Cortex of kidney (tissue), 1 donor: Measurements from ENCODE around the gene PROSER2.

Experiments used
- DNase-seq: peaks from one replicate; lab custom pipeline; 2025; lab: John Stamatoyannopoulos, UW

Gene PROSER2

DNA sequence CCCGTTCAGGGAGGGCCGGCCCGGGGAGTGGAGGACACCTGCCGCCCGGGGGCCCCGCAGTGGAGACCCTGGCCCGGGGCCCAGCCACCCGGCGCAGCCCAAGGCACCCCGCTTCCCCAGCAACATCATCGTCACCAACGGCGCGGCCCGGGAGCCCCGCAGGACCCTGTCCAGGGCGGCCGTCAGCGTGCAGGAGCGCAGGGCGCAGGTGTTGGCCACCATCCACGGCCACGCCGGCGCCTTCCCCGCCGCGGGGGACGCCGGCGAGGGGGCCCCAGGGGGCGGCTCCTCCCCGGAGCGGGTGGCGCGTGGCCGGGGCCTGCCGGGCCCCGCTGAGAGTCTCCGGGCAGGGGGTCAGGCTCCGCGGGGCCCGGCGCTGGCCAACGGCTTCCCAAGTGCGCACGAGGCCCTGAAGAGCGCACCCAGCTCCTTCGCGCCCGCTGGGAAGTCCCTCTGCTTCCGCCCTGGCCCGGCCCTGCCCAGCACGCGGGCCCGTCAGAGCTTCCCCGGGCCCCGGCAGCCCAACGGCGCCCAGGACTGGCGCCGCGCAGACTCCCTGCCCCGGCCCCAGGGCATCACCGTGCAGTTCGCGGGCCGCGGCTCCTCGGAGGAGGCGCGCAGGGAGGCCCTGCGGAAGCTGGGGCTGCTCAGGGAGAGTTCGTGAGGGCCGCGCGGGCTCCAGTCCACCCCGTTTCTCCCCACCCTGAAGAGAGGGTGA lies 46.7 kb downstream of the PROSER2 start:
- DNase-seq, result no peak

DNA sequence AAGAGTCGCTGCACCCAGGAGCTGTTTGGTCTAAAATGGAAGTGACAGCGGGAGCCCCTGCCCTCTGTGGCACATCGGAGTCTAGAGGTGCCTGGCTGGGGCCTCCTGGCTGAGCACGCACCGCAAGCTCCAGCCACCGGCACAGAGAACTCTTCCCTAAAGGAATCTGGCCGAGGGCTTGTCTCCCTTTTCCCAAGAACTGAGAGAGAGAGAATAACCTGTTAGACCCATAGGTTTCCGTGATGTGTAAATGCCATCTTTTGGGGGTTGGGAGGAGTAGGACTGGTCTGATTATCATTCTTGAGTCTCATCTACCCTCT lies 47.3 kb downstream of the PROSER2 start:
- no peak for DNase-seq

DNA sequence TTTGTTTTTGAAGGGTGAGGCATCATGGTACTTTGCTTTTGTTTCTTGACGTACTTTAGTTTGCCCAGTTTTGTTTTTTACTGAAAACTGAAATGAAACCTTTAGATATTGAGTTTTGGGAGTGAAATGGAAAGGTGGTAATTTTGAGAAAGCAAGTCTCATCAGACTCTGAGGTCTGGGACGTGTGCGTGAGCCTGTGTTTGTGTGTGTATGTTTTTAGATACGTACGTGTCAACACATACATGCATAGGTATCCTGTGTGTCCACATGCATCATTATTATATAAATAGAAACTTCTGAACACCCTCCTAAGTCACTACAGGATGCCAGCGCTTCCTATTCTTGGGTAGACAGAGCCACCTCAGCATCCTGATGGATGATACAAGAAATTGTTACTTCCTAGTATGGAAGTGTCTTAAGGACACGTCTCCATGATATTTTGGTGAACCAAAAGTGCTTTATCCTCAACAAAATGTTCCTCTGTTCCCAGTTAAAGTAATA lies 47.8 kb downstream of the PROSER2 start:
- no peak for DNase-seq

DNA sequence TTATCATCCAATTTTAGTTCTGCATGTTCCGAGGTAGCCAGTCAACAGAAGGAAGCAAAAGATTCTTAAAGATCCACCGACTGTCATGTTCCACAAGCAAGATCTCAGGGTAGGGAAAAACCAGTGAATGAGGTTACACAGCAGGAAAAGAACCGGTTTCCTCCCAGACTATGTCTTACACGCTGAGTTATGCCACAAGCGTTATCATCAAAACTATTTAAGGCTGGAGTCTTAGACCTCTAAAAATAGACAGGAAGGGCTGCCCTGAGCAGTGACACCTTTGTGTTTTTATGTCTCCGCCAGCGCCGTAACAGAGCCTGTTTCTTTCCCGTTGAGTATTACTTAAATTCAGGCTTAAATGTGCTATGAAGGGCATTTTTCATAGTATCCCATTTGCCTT lies 48.3 kb downstream of the PROSER2 start:
- no peak for DNase-seq

DNA sequence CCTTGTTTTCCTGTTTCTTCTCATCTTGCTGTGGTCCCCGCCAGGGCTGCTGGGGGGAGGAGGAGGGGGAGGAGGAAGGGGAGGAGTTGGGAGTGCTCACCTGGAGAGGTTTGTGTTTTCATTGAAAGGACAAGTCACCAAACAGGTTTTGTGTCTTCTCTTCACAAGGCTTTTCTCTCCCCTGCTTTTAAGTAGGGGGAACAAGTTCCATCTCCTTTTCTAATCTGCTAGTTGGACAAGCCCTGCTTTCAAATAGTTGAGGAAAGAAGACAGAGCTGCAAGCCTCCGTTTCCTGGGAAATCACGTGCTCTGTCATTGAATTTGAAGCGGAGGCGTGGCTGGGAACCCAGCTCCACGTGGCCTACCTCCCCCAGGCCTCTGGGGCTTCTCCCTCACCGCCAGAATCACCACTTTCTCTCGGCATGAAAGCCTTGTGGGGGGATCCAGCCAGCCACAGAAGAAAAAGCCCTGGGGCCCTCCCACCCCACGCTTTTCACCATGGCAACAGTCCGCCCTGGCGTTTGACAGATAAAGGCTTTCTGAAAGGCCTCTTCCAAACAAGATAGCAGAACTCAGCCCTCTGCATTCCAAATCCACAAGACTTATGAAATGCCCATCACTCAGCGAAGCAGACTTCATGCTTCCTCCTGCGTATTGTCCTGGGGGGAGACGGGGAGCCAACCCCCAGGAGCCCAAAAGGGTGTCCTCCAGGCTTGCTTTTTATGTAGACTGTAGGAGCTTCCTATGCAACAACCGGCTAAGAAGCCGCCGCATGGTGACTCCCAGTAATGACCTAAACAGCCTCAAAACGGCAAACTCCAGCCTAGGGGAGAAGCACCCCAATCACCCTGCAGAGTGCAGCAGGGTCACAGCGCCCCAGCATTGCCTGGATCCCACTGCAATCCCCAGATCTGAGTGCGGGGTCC lies 51.7 kb downstream of the PROSER2 start:
- DNase-seq, result no peak

DNA sequence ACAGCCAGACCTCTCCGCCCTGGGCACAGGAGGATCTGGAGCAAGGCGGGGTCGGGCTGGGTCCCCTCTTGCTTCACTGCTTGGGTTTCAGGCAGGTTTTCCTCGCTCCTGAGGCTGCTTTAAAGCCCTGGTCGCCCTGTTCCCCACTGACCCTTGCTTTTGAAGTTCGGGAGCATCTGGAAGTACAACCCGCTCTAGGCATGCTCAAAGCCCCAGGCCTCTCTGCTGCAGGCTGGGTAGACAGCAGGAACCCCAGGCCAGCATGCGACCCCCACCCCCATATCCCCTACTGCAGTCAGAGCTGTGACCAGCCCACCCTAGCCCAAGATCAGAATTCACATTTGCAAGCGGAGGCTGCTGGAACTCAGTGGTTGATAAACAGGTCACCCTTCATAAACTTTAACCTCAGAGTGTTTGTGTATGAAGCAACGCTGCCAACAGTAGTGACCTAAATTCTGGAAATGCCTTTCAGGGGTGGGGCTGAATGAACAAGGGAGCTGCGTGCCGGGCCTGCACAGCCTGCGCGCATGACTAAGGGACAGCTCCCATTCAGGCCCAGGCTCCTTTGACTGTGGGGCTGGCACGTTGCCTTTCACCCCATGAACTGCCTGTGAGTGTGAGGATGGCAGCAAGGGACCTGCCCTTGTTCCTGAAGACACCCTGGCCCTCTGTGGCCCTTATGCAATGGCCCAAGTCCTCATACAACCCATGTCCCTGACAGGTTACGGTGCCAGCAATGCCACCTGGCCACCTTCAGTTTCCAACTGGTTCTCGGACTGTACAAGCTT lies 52.5 kb downstream of the PROSER2 start:
- DNase-seq, result no peak

DNA sequence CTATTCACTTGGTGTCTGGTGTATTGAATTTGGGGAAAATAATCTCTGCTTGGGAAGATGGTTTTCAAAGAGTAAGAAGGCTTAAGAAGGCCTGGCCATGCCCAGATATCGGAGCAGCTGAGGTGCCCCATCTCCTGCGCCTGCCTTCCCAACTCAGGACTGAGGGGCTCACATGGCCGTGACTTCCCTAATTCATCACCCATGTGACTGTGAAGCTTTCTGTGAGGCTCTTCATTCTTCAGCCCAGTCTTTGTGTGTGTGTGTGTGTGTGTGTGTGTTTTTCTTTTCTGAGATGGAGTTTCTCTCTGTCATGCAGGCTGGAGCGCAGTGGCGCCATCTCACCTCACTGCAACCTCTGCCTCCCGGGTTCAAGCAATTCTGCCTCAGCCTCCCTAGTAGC lies 53.2 kb downstream of the PROSER2 start:
- no peak for DNase-seq

DNA sequence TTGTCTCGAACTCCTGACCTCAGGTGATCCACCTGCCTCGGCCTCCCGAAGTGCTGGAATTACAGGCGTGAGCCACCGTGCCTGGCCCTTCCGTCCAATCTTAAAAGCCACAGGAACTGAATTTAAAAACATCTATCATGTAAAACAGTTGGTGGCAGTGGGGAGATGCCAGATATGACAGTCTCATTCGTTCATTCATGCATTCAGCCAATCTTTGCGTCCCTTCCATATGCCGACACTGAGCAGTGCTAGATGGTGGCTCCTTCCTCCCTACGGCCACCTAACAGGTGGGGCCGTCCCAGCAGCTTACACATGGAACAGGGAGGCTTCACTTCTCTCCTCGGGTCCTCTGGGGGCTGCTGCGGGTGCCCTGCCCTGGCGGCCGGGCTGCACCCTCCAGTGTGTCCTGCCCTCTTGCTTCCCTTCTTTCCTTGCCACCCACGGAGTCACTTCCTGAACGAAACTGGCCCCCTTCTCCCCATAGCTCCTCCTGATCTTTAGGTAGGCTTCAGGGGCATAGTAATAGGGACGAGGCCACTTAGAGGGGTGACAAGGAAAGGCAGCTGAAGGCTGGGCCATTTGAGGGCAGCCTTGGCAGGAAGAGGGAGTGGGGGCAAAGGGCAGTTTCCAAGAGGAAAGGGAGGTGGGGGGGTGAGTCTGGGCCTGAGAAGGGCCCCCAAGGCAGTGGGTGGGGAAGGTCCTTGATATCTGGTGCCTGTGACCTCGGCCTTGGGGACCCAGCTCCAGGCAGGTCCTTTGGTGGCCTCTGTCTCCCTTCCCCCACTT lies 53.8 kb downstream of the PROSER2 start:
- DNase-seq, result no peak

DNA sequence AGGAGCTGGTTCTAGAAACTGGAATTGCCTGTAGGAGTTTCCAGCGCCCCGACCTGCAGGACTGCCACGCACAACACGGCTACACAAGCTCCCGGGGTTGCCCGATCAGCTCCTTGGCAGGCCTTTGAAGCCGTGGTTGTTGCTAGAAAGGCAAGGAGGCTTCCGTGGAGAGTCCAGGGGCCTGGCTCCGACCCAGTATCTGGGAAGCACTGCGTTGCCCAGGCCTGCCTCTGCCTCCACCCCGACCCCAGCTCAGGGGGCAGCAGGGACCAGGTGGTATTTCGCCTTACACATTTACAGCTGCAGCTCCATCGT lies 54.4 kb downstream of the PROSER2 start:
- no peak for DNase-seq

DNA sequence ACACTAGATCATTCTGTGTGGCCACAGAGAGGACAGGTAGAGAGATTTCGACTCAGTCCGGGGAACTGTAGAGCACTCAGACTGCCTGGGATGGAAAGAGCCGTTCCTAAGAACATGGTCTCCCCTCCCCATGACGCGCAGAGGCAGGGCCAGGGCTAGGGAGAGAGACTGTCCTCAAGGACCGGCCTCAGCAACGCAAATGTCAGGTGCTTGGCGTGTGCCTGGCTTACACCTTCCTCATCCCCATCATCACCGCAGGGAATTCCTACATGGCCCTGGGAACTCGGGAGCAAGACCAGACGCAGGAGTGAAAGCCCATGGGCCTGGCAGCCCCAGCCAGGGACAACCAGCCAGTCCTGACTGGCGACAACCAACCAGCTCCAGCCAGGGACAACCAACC lies 55.6 kb downstream of the PROSER2 start:
- DNase-seq, result no peak

DNA sequence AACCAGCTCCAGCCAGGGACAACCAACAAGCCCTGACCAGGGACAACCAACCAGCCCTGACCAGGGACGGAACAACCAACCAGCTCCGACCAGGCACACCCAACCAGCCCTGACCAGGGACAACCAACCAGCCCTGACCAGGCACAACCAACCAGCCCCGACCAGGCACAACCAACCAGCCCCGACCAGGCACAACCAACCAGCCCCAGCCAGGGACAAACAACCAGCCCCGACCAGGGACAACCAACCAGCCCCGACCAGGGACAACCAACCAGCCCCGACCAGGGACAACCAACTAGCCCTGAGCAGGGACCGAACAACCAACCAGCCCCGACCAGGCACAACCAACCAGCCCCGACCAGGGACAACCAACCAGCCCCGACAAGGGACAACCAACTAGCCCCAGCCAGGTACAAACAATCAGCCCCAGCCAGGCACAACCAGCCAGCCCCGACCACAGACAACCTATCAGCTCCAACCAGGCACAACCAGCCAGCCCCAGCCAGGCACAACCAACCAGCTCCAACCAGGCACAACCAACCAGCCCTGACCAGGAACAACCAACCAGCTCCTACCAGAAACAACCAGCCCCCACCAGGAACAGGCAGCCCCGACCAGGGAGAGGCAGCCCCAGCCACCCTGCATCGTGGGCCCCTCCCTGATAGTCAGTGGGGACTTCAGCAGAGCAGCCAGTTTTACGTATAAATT lies 56.4 kb downstream of the PROSER2 start:
- no peak for DNase-seq

DNA sequence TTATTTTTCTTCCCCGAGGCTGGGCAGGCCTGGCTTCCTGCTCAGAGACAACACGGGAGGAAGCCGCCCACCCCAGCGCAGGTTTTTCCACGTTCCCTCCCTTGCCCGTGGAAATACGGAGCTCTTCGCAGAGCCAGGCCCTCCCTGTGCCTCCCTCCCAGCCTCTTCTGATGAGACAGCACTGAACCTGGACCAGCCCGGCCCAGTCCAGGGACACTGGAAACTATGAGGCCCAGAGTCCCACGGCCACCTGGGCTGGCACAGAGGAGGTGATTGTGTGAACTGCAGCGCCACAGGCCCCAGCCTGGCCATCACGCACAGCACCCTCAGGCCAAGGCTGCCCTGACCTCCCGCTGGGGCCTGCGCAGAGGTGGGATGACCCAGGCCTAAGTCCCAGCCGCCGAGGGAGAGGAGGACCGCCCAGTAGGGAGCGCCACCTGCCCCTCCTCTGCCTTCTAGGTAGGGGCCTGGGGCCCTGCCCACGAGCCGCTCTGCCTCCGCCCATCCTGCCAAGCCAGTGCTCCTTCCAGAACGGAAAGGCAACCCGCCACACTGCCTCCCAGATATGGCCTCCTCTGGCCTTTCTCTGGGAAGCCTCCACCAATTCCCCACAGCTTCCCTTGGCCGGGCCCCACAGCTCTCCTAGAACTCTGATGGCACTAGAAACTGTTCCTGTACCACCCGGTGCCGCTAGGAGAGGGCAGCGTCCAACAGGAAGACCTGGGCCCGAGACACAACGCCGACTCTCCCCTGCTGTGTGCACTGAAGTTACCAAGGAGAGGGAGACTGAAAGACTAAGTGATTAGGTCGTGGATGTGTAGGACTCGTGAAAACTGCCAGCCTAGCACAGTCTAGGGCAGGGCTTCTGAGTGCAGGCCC lies 57.2 kb downstream of the PROSER2 start:
- DNase-seq, result no peak

DNA sequence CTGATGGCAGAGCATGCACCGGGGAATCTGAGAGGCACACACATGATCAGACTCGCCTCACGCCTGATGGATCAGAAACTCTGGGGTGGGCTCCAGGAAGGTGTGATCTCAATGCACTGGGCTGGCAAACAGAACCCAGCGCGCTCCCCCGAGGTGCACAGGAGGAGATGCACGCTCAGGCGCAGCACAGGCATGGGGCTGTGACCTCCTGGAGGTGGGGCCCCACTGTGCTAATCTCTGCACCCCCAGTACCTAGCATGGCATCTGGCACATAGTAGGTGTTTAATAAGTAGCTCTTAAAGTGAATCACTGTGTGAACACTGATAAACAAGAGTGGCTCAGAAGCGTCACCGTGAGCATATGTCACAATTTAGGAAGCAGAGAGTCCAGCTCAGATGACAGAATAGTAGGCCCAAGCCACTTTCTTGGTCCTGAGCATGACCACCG lies 57.9 kb downstream of the PROSER2 start:
- no peak for DNase-seq

DNA sequence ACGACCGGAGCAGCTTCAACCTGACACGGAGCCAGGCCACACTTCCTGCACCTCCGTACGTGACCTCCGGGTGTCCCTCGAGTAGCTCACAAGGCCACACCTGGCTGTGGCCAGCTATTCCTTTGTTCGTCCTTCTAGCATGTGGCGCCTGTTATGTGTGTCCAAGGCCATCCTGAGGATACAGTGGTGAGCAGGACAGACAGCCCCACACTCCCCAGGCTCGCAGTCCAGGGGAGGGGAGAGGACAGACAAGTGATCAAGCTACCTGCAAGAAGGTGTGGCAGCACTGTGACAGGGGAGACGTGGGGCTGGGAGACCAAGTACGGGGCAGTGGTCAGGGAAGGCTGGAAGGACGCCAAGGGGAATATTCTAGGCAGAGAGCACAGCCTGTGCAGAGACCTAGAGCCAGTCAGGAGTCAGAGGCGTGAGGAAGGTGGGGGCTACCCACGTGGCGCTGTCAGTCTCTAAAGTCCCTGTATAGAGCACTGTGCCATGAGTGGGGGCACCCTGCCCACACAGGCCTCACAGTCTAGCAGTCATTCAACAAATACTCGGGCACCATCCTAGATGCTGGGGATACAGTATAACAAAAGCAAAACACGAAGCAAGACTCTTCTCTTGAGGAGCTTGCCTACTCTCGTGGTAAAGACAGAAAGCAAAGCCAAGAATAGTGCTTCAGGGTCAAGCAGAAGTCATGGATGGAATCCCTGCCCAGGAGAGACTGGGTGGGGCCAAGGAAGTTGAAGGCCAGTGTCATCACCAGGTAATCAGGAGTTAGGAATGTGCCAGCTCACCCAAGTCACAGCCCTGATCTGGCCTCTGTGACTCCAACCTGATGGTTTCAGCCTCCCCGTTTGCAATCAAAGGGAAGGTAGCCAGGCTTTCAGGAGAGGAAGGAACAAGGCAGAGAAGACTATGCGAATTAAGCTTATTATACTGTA lies 58.6 kb downstream of the PROSER2 start:
- DNase-seq, result no peak

DNA sequence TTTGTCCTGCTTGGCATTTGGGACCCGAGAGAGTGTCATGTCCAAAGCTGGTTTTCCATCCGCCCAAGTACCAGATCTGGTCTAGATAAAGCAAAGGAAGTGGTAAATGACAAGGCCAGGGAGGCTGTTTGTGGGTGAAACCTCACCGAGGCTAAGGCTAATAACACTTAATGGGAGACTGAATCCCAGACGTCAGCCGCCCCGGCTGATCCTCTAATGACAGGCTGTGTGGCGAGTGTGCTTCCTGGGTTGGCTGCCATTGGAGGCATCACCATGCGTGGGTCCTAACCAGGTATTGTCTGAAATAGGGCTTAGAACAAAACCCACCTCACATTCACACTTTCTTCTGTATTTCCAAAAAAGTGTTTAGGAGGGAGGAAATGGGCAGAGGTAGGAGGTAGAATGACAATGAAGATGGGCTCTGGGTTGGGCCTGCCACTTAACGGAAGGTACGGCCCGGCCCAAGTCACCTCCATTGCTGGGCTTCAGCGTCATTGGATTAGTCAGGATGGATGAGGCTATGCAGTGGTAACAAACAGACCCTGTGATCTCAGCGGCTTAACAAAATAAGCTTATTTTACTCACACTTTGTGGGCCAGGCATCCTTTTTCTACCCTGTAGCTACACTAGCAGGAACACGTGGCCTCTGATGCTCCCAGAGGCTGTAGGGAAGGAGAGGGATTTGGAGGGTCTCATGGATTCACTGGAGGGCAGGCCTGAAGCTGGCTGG lies 59.7 kb downstream of the PROSER2 start:
- no peak for DNase-seq

DNA sequence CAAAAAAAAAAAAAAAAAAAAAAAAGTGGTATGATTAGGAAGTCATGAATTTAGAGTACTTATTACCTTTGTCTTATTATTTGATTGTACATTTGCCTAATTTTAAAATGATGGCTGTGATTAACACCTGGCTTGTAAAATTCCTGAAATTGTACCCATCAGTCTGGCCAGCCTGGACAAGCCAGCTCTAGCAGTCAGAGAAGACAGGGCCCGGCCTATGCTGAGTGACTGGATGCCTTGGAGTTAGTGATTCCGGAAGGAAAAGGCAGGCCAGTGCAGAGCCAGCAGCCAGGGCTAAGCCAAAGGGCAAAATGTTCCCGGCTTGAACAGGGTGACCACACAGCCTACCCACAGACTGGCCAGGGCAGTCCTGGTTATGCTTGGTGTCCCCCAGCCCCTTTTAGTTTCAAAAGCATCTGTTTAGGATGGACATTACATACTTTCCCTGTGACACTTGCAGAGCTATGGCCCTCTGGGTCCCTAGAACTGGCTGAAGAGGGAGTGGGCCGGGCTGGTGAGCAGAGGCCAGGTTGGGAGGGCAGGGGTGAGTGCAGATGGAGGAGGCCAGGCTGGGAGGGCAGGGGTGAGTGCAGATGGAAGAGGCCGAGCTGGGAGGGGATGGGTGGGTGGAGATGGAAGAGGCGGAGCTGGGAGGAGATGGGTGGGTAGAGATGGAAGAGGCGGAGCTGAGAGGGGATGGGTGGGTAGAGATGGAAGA lies 61.7 kb downstream of the PROSER2 start:
- DNase-seq, result no peak

DNA sequence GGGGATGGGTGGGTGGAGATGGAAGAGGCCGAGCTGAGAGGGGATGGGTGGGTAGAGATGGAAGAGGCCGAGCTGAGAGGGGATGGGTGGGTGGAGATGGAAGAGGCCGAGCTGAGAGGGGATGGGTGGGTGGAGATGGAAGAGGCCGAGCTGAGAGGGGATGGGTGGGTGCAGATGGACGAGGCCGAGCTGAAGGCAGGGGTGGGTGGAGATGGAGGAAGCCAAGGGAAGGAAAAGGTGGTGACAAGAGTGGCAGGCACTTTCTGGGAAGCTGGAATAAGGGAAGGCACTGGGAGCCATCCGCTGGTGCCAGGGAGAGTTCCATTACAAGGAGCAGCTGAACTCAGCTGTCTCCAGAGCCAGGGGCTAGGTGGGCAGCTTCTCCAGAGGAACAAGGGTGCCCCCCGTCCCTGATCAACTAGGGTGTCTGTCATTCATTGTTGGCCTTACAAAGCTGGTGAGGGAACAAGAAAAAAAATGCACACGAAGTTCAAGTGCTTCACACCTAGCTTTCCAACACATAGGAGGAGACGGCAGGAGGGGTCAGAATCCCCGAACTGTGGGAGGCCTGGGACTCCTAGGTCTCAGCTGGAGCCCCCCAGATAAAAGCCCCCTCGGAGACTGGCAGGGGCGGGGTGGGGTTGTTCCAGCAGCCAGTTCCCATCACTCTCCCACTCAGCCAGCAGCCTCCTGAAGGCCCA lies 62.4 kb downstream of the PROSER2 start:
- DNase-seq, result no peak
